NCI-H526 (cell line): ENCODE results near the gene RBBP8.

ENCODE experiments used
- DNase-seq, 2 experiments: peaks; one replicate each; lab custom pipeline; 2025; lab: John Stamatoyannopoulos, UW

RBBP8 gene

GRCh38 chr18:23062011-23062410 lies 128.9 kb downstream of the RBBP8 start:
- no peak for DNase-seq

DNA sequence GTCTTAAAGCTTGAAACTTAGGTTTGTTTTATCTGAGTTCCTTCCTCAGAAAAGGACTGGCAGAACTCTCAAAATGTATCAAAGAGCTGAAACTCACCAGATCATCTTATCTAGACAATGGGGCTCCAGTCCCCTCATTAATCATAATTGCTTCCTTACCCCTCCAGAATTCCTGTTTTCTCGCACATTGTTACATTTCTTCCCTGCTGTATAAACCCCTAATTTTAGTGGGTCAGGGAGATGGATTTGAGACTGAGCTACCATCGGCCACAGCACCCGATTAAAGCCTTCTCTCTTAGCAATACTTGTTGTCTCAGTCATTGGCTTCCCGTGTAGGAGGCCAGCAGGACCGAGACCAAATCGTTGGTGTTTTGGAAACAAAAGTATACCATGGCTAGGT lies 130.4 kb downstream of the RBBP8 start:
- DNase-seq, result no peak

DNA sequence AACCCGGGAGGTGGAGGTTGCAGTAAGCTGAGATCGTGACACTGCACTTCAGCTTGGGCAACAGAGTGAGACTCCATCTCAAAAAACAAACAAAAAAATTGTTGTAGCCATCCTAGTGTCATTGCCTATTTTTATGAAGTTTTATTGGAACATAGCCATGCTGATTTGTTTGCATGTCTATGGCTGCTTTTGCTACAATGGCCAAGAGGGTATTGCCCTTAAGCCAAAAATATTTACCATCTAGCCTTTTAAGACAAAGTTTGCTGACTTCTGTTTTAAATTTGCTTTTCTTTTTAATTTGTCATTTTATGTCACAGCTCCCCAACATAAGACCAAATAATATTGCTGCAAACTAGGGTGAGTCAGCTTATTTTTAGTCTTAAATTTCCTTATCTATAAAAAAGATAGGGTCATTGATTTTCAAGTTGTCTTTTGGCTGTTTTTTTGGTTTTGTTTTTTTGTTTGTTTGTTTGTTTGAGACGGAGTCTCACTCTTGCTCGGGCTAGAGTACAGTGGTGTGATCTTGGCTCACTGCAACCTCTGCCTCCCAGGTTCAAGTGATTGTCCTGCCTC lies 132.2 kb downstream of the RBBP8 start:
- no peak for DNase-seq

DNA sequence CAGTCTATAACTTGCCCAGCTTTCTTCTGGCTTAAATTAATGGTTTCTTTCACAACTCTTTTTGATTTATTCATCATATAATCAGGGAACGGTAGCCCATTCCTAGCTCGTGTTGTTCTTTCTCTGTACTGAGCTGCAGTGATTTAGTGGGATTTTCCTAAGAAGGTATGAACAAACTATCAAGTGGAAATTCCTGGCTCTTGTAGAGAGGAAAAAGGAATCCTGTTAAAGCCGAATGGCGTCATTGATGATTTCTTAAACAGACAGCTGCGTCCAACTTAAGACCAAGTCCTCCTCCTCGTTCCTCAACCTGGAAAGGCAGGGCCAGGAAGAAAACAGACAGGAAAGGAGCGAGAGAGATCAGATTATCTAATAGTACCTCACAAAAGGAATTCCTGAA lies 132.9 kb downstream of the RBBP8 start:
- no peak for DNase-seq

GRCh38 chr18:23066504-23067039 lies 133.4 kb downstream of the RBBP8 start:
- DNase-seq, result no peak

- no peak for DNase-seq
Measured at GRCh38 chr18:23067236-23067635, 134.1 kb downstream of the RBBP8 start.

DNA sequence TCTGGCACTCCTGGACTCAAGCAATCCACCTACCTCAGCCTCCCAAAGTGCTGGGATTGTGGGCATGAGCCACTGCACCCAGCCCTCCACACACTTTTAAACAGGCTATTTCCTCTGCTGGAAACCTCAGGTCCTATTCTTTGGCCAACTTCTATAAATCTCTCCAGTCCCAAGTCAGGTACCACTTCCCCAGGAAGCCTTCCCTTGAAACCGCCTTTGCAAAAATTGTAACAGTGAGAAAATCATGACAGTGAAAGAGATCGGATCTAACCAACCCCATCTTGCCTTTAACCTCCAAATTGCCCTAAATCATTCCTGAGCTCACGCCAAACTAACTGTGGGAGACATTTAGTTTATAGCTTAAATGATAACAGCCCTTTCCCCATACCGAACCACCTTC lies 134.9 kb downstream of the RBBP8 start:
- DNase-seq, result no peak

DNA sequence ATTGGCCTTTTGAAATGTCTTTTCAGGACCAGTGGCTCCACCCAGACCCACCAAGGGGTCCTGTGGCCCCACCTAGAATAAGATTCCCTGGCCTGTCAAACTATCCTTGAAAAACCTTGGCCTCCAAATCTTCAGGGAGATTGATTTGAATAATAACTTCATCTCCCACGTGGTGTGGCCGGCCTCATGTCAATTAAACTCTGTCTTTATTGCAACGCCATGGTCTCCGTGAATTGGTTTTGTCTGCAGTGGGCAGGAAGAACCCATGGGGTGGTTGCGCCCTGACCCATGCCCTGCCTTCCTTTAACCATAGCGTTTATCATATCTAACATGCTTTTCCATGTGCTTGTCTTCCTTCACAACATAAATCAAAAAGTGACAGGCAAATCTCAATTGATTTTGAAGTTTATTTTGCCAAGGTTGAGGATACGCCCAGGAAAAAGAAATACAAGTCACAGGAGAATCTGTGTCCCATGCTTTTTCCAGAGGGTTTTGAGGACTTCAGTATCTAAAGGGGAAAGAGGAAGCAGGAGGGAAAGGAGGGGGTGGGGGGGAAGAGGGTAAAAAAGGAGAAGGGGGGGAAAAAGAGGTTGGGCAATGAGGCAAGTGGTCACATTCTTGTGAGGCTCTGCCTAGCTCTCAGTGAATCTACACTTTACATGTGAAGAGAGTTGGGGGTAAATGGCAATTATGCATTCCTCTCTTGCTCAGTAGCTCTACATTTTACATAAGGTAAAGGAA lies 135.6 kb downstream of the RBBP8 start:
- no peak for DNase-seq

- DNase-seq, result no peak
Measured at GRCh38 chr18:23069481-23069880, 136.4 kb downstream of the RBBP8 start.

- no peak for DNase-seq
Measured at GRCh38 chr18:23069898-23070297, 136.8 kb downstream of the RBBP8 start.

- DNase-seq, result peak in 1 of 2 experiments; percentile 13
Measured at GRCh38 chr18:23071285-23071684, 138.2 kb downstream of the RBBP8 start.

- peak in 1 of 2 experiments; percentile 41 for DNase-seq
Measured at GRCh38 chr18:23072079-23072478, 139.0 kb downstream of the RBBP8 start.

DNA sequence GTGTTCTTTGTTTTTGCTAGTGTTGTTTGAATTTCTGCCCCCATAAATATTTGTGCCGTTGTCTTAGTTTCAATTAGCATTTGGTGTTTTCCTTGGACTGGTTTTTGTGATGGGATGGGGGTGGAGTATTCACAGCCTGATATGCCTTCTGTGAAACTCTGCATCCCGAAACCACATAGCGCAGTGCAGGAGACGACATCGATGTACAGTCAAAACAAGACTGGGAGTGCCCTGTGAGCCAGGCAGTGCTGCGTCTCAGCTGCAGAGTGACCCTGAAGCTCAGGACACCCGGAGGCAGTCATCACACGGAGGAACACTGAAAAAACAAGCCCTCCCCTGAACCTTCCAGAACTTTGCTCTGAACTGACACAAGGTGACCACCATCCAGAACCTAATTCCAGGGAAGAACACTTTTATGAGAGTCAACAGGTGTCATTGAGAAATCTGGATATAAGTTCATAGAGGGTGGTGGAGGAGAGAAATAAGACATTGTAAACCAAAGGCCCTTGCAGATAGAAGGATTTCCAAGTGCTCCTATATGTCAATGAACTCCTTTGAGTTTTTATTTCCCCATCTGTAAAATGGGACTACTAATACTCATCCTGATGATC lies 141.0 kb downstream of the RBBP8 start:
- no peak for DNase-seq
